WTC11 (cell line): ENCODE data around the gene OR8B2. TPM values are rescaled to one million over a fixed set of nuclear protein-coding genes. Genes with fewer than 3 reads are reported as not detected.

ENCODE experiments used
- ATAC-seq: fragments of 200-7000 bp; cut with Tn5 transposase; 2 replicates; pipeline ENCODE4 v1.10.0; 2021; ENCODE audit warnings: mild to moderate bottlenecking, moderate library complexity
- CTCF ChIA-PET: fragments of 300-600 bp; sonication (Branson Sonifier 250); formaldehyde crosslinking; loops from one replicate; lab custom pipeline; 2021; ENCODE audit warnings: antibody characterized with exemption; lab: Charles Lee
- POLR2A ChIA-PET: fragments of 350-600 bp; sonication (Branson Sonifier 250); formaldehyde crosslinking; loops from one replicate; lab custom pipeline; 2021; ENCODE audit warnings: antibody characterized with exemption; lab: Charles Lee
- DNase-seq: peaks from one replicate; pipeline ENCODE4 v3.0.0; 2021; ENCODE audit warnings: low spot score
- H3K27ac Mint-ChIP-seq: 2 replicates; pipeline ENCODE4 v1.8.0; 2021; ENCODE audit warnings: mixed read lengths
- H3K27me3 Mint-ChIP-seq: 2 replicates; pipeline ENCODE4 v1.8.0; 2021; ENCODE audit warnings: low read depth, mild to moderate bottlenecking, moderate library complexity, mixed read lengths
- H3K36me3 Mint-ChIP-seq: 2 replicates; pipeline ENCODE4 v1.8.0; 2021; ENCODE audit warnings: mixed read lengths
- H3K4me1 Mint-ChIP-seq: 2 replicates; pipeline ENCODE4 v1.8.0; 2022; ENCODE audit warnings: mixed read lengths
- H3K4me3 Mint-ChIP-seq: 2 replicates; pipeline ENCODE4 v1.8.0; 2021; ENCODE audit warnings: mild to moderate bottlenecking, moderate library complexity, mixed read lengths
- H3K9me3 Mint-ChIP-seq: 2 replicates; pipeline ENCODE4 v1.8.0; 2021; ENCODE audit warnings: mixed read lengths
- total RNA-seq: library from RNA; stranded (reverse); gene quantifications from 3 replicates; pipeline ENCODE4 v1.2.3, GENCODE V29; 2021
- TF ChIP-seq, protein P1 (sequence below): fragments of 250-450 bp; sonication (Bioruptor Pico); IDR thresholded peaks from 2 replicates; pipeline ENCODE4 v2.1.2; 2022; ENCODE audit warnings: mild to moderate bottlenecking, moderate library complexity
- TF ChIP-seq, protein P2 (sequence below): sonication (generic); formaldehyde crosslinking; IDR thresholded peaks from 2 replicates; pipeline ENCODE4 v1.8.0; 2022; ENCODE audit warnings: mild to moderate bottlenecking, missing genetic modification reagents

Gene OR8B2
- total RNA-seq, 1 experiment from 2014 or later, result not detected

- no peaks in the 10 kb centered on the region for H3K36me3 Mint-ChIP-seq
- H3K27ac Mint-ChIP-seq, result no peak overlapping the region
- POLR2A ChIA-PET, result no interaction called here
- H3K4me3 Mint-ChIP-seq, result no peak overlapping the region
- TF ChIP-seq, protein P1, sequence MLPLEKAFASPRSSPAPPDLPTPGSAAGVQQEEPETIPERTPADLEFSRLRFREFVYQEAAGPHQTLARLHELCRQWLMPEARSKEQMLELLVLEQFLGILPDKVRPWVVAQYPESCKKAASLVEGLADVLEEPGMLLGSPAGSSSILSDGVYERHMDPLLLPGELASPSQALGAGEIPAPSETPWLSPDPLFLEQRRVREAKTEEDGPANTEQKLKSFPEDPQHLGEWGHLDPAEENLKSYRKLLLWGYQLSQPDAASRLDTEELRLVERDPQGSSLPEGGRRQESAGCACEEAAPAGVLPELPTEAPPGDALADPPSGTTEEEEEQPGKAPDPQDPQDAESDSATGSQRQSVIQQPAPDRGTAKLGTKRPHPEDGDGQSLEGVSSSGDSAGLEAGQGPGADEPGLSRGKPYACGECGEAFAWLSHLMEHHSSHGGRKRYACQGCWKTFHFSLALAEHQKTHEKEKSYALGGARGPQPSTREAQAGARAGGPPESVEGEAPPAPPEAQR (CRISPR knock-in tag), result no peak
- TF ChIP-seq, protein P2, sequence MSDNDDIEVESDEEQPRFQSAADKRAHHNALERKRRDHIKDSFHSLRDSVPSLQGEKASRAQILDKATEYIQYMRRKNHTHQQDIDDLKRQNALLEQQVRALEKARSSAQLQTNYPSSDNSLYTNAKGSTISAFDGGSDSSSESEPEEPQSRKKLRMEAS (CRISPR knock-in tag), result no peak
- TF ChIP-seq, all 79 proteins: peak for 0
- ATAC-seq (no peak), DNase-seq (no peak)
- Mint-ChIP-seq H3K9me3 (peaks cover 4% of the 10 kb centered on the region), H3K27me3 (no peaks in the 10 kb centered on the region; the same call in 1 of the 2 replicates), H3K4me1 (no peaks in the 10 kb centered on the region)
- CTCF ChIA-PET, result no interaction called here
Measured at GRCh38 chr11:124339396-124340141, 44.7 kb downstream of the OR8B2 start.

Other genes starting within 250 kb of the OR8B2 start
- not detected in 3 replicates for gene OR10D3, start 201.2 kb downstream of the OR8B2 start, total RNA-seq
- gene OR8G1, start 143.4 kb downstream of the OR8B2 start, total RNA-seq, result not detected in 3 replicates
- gene OR8G5, start 128.1 kb downstream of the OR8B2 start, total RNA-seq, result not detected in 3 replicates
- gene OR8D1, start 70.5 kb downstream of the OR8B2 start, total RNA-seq, result not detected in 3 replicates
- not detected in 3 replicates for gene OR8D2, start 64.3 kb downstream of the OR8B2 start, total RNA-seq
- gene OR8B3, start 14.5 kb upstream of the OR8B2 start, total RNA-seq, result not detected in 3 replicates
- not detected in 3 replicates for gene OR8B4, start 40.4 kb upstream of the OR8B2 start, total RNA-seq
- not detected in 3 replicates for gene OR8B8, start 61.2 kb upstream of the OR8B2 start, total RNA-seq
- gene OR8B12, start 159.2 kb upstream of the OR8B2 start, total RNA-seq, result not detected in 3 replicates
- gene OR8A1, start 185.5 kb upstream of the OR8B2 start, total RNA-seq, result not detected in 3 replicates
- gene PANX3, start 226.9 kb upstream of the OR8B2 start, total RNA-seq, result not detected in 3 replicates
- 25.4 to 30.3 TPM (median 30.0 TPM) in 3 replicates for gene TBRG1, start 238.4 kb upstream of the OR8B2 start, total RNA-seq